HG03135 (cell line): ENCODE data around the gene GUCY2D.
"Not testable (repeated sequence)": the region's sequence is repeated elsewhere in the genome, so short reads cannot be mapped to it uniquely, and the experiment has no call there.

ENCODE experiments used
- ATAC-seq: cut with Tn5 transposase; IDR thresholded peaks from one replicate; pipeline ENCODE4 v1.9.1; 2021; ENCODE audit warnings: mild to moderate bottlenecking, moderate library complexity; ENCODE audit not compliant: unreplicated experiment

GUCY2D gene

GRCh38 chr17:8041249-8041928 lies 39.0 kb downstream of the GUCY2D start:
- ATAC-seq: no peak

GRCh38 chr17:8041979-8042378 lies 39.6 kb downstream of the GUCY2D start:
- no peak for ATAC-seq

GRCh38 chr17:8044819-8045810 lies 42.7 kb downstream of the GUCY2D start:
- no peak for ATAC-seq

- no peak for ATAC-seq
Measured at GRCh38 chr17:8046306-8046928, 44.0 kb downstream of the GUCY2D start.

GRCh38 chr17:8046929-8047768 lies 44.7 kb downstream of the GUCY2D start:
- no peak for ATAC-seq

GRCh38 chr17:8047769-8048110 lies 45.3 kb downstream of the GUCY2D start:
- no peak for ATAC-seq

GRCh38 chr17:8048236-8048635 lies 45.8 kb downstream of the GUCY2D start:
- no peak for ATAC-seq

- no peak for ATAC-seq
Measured at GRCh38 chr17:8048736-8049135, 46.3 kb downstream of the GUCY2D start.

- ATAC-seq: no peak
Measured at GRCh38 chr17:8051831-8052230, 49.4 kb downstream of the GUCY2D start.

- no peak for ATAC-seq
Measured at GRCh38 chr17:8052256-8053252, 50.1 kb downstream of the GUCY2D start.

- no peak for ATAC-seq
Measured at GRCh38 chr17:8053600-8053999, 51.2 kb downstream of the GUCY2D start.

- no peak for ATAC-seq
Measured at GRCh38 chr17:8055851-8056231, 53.4 kb downstream of the GUCY2D start.

GRCh38 chr17:8056232-8056975 lies 54.0 kb downstream of the GUCY2D start:
- peak; percentile 72 for ATAC-seq

- ATAC-seq: no peak
Measured at GRCh38 chr17:8056976-8057625, 54.7 kb downstream of the GUCY2D start.

- no peak for ATAC-seq
Measured at GRCh38 chr17:8057691-8058114, 55.3 kb downstream of the GUCY2D start.

GRCh38 chr17:8059131-8059530 lies 56.7 kb downstream of the GUCY2D start:
- ATAC-seq: no peak

GRCh38 chr17:8060274-8060673 lies 57.9 kb downstream of the GUCY2D start:
- ATAC-seq: no peak

GRCh38 chr17:8061851-8062250 lies 59.4 kb downstream of the GUCY2D start:
- not testable (repeated sequence) for ATAC-seq
